NCI-H69 (cell line): ENCODE measurements around the gene ZNF274.
"Not testable (repeated sequence)": the region's sequence is repeated elsewhere in the genome, so short reads cannot be mapped to it uniquely, and the experiment has no call there.

Source experiments
- DNase-seq: peaks from one replicate; lab custom pipeline; 2025; lab: John Stamatoyannopoulos, UW

Gene ZNF274

DNA sequence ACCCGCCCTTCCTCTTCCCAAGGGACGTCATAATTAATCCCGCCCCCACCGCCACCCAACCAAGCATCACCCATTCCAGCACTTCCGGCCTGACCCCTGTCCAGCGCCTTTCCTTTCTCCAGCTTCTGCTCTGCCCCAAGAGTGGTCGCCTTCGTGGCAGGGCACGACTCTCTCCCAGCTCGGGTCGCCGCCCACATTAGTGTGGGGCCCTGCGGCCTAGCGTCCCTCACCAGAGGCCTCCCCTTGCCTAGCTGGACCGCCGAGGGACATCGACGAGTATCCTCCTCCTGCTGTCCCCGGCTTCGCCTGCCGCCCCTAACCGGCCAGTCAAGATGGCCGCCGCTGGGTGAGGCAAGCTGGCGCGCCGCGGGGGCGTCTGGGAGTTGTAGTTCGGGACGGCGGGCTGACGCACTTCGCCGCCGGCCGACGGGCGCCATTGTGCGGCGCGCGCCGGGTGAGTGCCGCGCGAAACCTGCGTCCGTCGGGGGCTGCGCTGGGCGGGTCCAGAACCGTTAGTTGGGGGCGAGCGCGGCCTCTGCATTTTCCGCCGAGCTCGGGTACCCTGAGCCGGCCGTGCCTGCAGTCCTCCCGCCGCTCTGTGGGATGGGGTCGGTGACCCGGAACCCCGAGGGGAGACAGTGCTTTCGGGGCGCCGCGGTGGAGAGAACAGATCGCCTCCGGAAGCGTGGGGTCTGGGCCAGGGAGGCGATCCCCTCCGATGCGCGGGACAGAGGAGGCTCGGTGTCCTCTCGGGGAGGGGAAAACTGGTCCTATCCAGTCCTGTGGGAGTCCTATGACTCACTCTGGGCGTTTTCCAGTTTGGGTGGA, at the start of gene ZNF274:
ZNF274 (plus strand) TSS at position 73 of the 828 bp plus-strand sequence. CDS start 905 bp downstream, outside the sequence.
- peak; percentile 91 for DNase-seq

DNA sequence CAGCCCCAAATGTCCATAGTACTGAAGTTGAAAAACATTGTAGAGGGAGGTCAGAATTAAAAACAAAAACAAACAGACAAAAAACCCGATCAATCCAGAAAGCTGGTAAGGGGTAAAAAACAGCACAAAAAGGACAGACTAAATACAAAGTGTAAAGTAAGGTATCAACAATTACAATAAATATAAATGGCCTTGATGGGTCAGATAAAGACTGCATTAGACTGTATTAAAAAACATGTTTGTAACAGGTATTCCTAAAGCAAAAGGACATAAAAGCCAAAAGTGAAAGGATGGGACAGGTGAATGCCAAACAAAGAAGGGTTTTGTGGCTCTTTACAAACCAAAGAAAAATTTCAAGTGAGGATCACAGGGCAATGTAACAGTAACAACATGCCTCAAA, 48.6 kb upstream of the ZNF274 start:
- no peak for DNase-seq

DNA sequence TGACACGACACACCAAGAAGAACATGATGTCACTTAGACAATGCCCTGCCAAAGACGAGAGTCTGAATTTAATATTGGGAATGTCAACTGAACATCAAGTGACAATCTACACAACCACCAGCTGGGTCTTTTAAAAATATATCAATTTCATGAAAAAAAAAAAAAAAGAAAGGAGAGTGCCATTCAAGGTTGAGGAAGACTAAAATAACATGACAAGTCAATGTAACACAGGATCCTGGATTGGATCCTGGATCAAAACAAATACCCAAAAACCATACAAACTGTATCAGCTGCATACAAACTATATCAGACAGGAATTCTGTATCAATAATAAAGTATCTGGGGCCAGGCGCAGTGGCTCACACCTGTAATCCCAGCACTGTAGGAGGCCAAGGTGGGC, 37.0 kb upstream of the ZNF274 start:
- no peak for DNase-seq

DNA sequence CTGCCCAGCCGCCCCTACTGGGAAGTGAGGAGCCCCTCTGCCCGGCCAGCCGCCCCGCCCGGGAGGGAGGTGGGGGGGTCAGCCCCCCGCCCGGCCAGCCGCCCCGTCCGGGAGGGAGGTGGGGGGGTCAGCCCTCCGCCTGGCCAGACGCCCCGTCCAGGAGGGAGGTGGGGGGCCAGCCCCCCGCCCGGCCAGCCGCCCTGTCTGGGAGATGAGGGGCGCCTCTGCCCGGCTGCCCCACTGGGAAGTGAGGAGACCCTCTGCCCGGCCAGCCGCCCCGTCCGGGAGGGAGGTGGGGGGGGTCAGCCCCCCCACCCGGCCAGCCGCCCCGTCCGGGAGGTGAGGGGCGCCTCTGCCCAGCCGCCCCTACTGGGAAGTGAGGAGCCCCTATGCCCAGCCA, 35.4 kb upstream of the ZNF274 start:
- DNase-seq: not testable (repeated sequence)

DNA sequence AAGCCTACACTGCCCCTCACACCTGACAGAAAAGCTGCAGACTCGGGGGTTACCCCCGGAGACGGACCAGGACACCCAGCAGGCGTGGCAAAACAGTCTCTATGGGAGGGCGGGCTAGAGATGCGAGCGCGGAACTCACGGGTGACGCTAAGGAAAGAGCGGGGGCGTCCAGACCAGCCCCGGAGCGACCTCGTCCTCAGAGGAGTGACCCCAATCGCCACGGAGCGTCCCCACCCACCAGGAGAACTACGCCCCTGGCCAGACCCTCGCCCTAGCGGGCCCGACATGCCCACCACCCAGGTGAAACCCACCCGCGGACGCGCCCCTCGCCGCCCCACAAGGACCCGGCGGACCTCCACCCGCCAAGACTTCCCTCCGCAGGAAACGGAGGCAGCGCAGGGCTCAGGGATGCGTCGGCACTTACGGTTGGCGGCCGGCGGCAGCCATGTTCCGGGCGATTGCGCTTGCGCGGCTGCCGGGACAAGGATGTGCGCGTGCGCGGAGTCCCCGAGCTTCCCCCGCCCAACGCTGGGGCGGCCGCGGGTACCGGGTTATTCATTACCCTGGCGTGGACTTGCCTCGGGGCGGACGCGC, 32.4 kb upstream of the ZNF274 start, which contains the start of gene ZNF329:
ZNF329 (minus strand) TSS at position 462 of the 594 bp plus-strand sequence. CDS start 21,286 bp downstream, outside the sequence.
- DNase-seq: peak; percentile 86

DNA sequence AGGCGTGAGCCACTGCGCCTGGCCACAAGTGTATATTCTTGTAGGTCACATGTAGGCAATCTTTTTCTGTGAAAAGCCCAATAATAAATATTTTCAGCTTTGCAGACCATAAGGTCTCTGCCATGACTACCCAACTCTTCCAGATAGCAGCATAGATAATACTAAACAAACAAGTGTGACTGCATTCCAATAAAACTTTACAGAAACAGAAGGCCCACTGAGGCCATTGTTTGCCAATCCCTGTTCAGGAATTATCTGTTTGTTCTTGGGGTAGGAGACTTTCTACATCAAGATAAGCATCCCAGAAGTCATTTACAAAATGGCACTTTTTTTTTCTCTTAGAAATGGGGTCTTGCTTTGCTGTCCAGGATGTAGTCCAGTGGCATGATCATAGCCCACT, 29.5 kb upstream of the ZNF274 start:
- no peak for DNase-seq

DNA sequence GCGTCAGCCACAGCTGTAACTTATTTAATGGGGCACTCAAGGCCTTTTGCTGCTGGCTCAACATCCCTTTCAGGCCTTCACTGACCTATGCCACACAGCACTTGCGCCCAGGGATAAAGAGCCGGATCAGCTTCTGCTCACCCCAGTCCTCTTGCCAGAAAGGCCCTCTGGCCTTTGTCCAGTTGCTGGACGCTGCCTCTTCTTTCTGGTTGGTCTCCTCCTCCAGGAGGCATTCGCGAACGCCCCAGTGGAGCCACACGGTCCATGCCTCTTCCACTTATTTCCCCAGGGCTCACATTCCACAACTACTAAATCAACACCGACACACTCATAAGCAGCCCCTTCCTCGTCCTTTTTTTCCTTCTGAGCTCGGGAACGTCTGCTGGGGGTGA, 28.6 kb upstream of the ZNF274 start:
- no peak for DNase-seq

DNA sequence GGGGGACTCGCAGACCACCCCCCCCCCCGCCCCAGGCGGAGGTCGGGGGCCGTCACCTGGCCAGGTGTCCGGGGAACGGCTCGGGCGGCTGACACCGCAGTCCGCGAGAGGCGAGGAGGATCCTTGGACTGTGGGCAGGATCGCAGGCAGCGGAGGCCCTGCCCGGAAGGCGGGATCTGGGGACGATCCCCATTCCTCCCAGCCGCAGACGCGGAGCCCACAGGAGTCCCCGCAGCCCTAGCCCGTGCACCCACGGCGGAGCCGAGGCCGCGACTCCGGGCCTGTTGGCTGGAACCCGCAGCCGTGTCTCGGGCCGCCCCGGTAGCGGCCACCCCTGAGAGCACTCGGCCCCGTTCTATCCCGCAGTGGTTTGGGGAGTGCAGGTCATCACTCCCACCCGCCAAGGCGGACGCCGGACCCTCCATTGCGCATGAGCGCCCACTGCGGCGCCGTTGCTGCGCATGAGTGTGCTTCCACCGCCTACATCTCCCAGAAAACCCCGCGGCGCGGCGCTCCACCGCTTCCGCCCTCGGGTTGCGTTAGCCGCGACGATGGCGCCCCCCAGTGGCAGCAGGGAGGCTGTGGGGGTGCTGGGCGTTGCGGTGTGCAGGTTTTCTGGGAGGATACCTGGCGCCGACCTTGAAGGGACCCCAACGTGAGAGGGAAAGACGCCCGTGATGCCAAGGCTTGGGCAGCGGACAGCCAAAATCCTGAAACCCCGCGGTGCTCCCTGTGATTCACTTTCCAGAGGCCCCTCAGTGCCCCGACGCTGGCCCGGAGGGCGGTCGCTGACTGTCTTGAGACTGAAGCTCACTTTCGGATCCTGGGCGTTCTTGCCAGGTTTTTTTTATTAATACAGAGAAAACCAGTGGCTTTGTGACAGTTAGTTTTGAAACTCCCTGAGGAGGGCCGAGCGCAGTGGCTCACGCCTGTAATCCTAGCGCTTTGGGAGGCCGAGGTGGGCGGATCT, 27.9 kb upstream of the ZNF274 start:
- peak; percentile 8 for DNase-seq

DNA sequence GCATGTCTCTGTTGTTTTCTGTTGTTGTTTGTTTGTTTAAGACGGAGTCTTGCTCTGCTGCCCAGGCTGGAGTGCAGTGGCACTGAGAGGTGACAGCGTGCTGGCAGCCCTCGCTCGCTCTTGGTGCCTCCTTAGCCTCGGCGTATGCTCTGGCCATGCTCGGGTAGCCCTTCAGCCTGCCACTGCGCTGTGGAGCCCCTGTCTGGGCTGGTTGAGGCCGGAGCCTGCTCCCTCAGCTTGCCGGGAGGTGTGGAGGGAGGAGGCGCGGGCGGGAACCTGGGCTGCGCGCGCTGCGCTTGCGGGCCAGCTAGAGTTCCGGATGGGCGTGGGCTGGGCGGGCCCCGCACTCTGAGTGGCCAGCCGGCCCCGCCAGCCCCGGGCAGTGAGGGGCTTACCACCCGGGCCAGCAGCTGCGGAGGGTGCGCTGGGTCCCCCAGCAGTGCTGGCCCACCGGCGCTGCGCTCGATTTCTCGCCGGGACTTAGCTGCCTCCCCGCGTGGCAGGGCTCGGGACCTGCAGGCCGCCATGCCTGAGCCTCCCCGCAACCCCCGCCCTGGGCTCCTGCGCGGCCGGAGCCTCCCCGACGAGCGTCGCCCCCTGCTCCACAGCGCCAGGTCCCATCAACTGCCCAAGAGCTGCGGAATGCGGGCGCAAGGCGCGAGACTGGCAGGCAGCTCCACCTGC, 25.7 kb upstream of the ZNF274 start:
- DNase-seq: no peak

DNA sequence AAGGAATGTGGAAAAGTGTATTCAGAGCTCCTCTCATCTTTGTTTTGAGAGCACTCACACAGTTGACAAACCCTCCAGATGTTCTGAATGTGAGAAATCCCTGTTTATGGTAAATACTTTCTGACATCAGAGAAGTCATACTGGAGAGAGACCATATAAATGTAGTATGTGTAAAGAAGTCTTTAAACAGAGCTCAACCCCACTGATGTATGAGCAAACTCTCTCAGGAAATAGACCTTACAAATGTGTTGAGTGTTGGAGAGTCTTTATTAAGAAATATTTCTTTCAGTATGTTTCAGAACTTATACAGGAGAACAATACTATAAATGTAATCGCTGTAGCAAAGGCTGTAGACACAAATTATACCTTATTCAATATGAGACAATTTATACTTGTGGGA, 16.6 kb upstream of the ZNF274 start:
- DNase-seq: no peak

DNA sequence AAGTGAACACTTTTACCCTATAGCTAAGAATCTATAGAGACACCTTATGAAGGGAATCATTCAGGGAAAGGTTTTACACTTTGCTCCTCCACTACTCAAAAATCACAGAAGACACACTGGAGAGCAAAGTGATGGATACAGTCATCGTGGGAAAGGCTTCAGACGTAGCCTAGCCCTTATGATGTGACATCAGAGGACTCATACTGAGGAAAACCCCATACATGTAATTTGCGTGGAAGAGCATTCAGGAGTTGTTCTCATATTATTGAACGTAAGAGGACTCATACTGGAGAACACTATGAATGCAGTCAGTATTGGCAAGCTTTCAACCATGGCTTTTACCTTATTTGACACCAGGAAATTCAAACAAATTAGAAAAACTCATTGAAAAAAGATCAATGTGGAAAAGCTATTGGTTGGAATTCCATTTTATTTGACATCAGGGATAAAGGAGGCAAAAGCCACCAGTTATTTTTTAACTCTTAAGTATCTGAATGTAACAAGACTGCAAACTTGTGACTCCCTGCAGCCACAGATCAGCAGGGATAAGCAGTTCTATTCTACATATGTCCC, 16.1 kb upstream of the ZNF274 start:
- no peak for DNase-seq

DNA sequence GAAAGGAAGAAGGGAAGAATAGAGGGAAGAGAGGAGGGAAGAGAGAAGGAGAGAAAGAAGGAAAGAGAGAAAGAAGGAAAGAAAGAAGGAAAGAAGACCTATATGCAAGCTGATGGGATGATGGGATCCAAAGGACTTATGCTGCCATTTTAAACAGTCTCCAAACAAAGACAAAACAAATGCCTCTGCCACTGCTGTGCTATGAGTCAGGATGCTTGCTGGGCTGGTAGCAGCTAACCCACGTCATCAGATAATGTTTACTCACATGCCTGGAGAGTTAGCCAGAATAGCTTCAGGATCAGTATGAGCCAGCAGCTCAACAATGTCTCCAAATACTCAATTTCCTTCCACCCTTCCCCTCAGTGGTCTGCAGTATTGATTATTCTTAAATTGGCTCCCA, 12.0 kb upstream of the ZNF274 start:
- no peak for DNase-seq

DNA sequence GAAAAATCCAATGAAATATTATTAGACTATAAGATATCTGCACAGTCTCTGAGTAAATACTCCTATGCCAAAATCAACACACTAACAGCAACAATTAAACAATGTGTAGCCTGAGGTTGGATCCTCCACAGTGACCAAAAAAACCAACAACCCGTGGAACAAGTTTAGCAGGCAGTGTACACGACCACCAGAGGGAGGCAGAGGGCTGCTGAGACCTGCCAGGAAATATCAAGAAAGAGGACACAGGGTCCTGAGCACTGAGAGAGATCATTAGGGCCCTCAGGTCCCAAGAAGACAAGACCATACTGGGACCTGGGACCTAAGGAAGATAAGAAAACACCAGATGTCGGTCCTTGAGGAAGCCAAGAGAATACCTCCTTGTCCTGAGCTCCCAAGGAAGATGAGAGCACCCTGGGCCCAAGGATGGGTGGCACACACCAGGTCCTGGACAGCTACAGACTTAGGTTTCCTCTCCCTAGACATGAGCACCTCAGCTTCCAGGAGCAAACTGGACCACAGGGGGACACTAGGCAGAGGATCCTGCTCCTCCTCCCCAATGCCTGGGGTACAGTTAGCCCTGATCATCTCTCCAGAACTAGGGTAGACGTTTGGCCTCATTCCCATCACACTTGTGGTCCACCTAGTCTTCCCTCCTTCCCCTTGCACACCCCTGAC, 822 bp upstream of the ZNF274 start:
- peak; percentile 52 for DNase-seq

DNA sequence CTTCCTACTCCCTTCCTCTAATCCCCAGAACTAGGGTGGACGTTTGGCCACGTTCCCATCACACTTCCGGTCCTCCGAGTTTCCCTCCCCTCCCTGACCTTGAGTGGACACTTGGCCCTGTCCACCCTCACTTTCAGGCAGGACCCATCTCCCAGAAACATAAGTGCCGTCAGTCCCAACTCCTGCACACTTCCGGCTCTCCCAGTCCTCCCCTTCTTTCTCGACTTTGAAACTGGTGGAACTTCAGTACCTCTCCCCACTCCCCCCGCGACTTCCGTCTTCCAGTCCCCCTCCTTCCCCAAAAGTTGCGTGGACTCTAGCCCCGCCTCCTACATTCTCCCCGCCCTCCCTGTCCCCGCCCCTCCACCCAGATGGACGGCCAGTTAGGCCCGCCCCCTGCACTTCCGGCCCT, 278 bp upstream of the ZNF274 start:
- peak; percentile 86 for DNase-seq

DNA sequence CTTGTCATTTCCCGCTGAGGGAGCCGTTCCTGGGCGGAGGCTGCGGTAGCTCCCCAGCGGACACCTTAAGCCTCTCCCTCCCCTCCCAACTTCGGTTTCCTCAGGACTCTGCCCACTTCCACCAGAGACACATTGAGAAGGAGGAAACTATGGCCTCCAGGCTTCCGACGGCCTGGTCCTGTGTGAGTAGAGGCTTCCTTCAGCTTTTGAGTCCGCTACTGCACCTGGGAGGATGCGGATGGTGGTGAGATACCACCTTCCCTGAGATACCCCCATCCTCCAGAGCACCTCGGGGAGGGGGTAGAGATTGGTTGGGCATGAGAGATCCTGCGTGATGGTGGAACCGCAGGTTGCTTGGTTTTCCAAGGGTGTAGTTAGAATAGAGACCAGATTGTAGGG, 955 bp downstream of the ZNF274 start:
- no peak for DNase-seq

DNA sequence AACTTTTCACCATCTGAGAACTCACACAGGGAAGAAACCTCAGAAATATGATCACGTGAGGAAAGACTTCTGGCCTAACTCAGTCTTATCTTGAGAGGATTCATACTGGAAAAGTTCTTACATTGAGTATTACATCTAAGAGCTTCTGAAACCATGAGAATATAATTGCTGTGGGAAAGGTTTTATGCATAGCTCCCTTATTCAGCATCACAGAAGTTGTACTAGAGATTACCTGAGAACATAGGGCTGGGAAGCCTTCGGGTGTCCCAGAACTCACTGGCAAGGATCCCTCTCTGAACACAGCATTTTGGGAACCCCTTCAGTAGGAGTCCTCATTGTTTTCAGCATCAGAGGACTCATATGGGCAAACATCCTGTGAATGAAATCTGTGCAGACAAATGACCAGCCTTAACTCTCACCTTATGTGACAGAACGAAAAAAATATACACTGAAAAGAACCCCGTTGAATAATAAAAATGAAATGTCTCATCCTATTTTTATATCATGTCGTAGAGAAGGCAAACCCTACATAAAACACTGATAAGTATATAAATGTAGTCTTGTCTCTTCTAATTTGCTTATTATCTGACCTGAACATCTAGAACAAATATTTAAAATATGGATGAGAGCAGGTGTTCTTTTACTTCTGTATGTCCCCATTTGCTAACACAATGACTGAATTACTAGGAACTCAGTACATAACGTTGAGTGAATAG, 14.2 kb downstream of the ZNF274 start:
- no peak for DNase-seq

DNA sequence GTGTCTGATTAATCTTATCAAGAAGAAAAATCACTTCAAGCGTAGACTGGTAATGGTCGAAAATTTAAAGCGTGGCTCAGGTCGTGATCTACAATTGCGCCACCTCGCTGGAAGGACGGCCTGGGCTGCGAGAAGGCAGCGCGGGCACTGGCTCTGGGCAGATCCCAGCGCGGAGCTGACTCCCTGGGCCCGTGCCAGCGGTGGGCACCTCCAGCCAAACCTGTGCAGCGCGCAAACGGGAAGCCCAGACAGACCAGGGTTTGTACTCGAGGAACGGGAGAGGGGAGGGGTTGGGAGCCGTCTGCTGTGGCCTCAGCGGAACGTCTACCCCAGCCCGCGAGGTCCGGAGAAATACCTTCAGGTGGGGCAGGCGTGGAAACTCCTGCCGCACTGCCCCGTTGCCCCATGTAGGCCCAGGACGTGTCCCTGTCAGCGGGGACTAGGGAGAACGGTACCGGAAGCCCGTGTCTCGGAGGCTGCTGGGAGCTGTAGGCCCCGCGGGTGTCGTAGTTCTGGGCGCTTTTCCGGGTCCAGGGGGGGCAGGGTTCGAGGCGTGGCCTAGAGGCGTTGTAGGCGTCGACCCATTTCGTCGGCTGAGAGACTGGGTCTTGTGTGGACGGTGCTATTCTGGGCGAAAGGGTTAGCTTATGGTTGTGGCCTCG, 21.1 kb downstream of the ZNF274 start:
- no peak for DNase-seq

DNA sequence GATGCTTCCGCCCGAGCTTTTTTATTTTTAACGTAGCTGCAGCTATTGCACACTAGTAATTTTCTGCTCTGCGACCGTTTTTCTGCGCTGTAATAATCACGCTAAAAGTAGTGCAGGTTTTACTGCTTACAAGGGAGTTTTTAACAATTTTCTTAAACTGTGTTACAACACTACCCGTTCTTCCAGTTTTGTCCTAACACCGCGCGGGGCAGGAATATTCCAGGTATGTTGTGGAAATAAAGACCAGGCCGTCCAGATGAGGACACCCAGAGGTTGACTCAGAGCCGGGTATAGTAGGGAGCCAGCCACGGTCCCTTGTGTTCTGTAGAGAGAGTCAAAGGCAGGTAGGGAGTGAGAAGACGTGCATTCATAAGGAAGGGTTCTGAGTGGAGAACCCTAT, 21.7 kb downstream of the ZNF274 start:
- DNase-seq: no peak

DNA sequence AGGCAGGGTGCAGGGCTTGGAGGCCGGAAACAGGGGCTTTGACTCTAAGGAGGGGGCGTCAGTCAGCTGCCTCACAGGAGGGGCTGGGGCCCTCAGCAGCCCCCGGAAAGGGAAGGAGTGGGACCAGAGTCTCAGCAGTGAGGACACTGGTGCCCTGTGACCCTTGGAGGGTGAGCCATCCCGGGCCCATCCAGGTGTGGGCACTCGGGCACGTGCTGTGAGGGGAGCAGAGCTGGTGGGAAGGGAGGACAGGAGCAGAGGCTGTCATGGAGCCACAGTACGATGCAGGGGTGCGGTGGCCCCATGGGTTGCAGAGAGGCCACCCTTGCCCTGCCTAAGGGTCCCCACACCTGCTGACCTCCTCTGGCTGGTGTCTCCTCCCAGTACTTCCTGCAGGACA, 26.7 kb downstream of the ZNF274 start:
- DNase-seq: no peak
